Measurements from ENCODE around the gene EIF5A2.

The EIF5A2 gene

GRCh38 chr3:170908235-170909116 is at the start of gene EIF5A2:
EIF5A2 (minus strand) TSS chr3:170908637; CDS start chr3:170907806, 831 bp downstream.
- peak; percentile 16 for TF ChIP-seq CTCF (IDR thresholded peaks at IDR 0.05; ENCODE audit: insufficient read depth, low read length, missing control alignments)
- ChIA-PET POLR2A (interaction anchor here (1.5 kb wide), 1 partner anchor 39 kb away, joined by 5 read pairs; the partner anchor contains the start of gene RPL22L1), CTCF (interaction anchor here (0.6 to 1.2 kb wide), 2 partner anchors 206 to 495 kb away, joined by 3 read pairs; no protein-coding TSS in a partner anchor)
- DNase-seq (ENCODE audit: low read depth, low spot score), result peak; percentile 55
- H3K4me3 ChIP-seq (ENCODE audit: low read depth, low read length), result peak within 1 kb of the TSS; percentile 76

- DNase-seq (ENCODE audit: low read depth, low spot score), result no peak
- ChIA-PET CTCF (no interaction called here), POLR2A (no interaction called here)
- no peak overlapping the region for H3K4me3 ChIP-seq (ENCODE audit: low read depth, low read length)
- no peak for TF ChIP-seq CTCF (IDR thresholded peaks at IDR 0.05; ENCODE audit: insufficient read depth, low read length, missing control alignments)
Measured at GRCh38 chr3:170956647-170957046, 48.2 kb upstream of the EIF5A2 start.

GRCh38 chr3:170953736-170954135 is 45.3 kb upstream of the EIF5A2 start:
- no peak for TF ChIP-seq CTCF (IDR thresholded peaks at IDR 0.05; ENCODE audit: insufficient read depth, low read length, missing control alignments)
- POLR2A ChIA-PET, result no interaction called here
- CTCF ChIA-PET, result interaction anchor here (1.1 kb wide), 1 partner anchor 8 kb away, joined by 4 read pairs; no protein-coding TSS in a partner anchor
- no peak overlapping the region for H3K4me3 ChIP-seq (ENCODE audit: low read depth, low read length)
- no peak for DNase-seq (ENCODE audit: low read depth, low spot score)

- DNase-seq (ENCODE audit: low read depth, low spot score), result no peak
- no peak for TF ChIP-seq CTCF (IDR thresholded peaks at IDR 0.05; ENCODE audit: insufficient read depth, low read length, missing control alignments)
- H3K4me3 ChIP-seq (ENCODE audit: low read depth, low read length), result no peak overlapping the region
- ChIA-PET CTCF (interaction anchor here (1.1 kb wide), 1 partner anchor 9 kb away, joined by 4 read pairs; no protein-coding TSS in a partner anchor), POLR2A (no interaction called here)
Measured at GRCh38 chr3:170953229-170953628, 44.8 kb upstream of the EIF5A2 start.

GRCh38 chr3:170949211-170949610 is 40.8 kb upstream of the EIF5A2 start:
- no peak overlapping the region for H3K4me3 ChIP-seq (ENCODE audit: low read depth, low read length)
- ChIA-PET CTCF (no interaction called here), POLR2A (no interaction called here)
- TF ChIP-seq CTCF (IDR thresholded peaks at IDR 0.05; ENCODE audit: insufficient read depth, low read length, missing control alignments), result no peak
- DNase-seq (ENCODE audit: low read depth, low spot score), result no peak

- DNase-seq (ENCODE audit: low read depth, low spot score), result no peak
- no peak for TF ChIP-seq CTCF (IDR thresholded peaks at IDR 0.05; ENCODE audit: insufficient read depth, low read length, missing control alignments)
- CTCF ChIA-PET, result no interaction called here
- POLR2A ChIA-PET, result no interaction called here
- H3K4me3 ChIP-seq (ENCODE audit: low read depth, low read length), result no peak overlapping the region
Measured at GRCh38 chr3:170947018-170947769, 38.8 kb upstream of the EIF5A2 start.

Data from AG04449 (cell line).